A549 (cell line): ENCODE data around the gene RETREG1.

Experiments used
- CEBPB ChIP-seq, 2 experiments: fragments of >200 bp in 1 of 2; sonication (Bioruptor Twin) in 1 of 2; formaldehyde crosslinking in 1 of 2; IDR thresholded peaks; 2 replicates each; pipeline ENCODE4 v1.6.1; 2012 to 2016
- CTCF ChIP-seq: fragments of >200 bp; sonication (Bioruptor Twin); formaldehyde crosslinking; IDR thresholded peaks from 3 replicates; pipeline ENCODE4 v1.5.1; 2016
- NPAS2 ChIP-seq: fragments of 250-450 bp; sonication (Bioruptor Pico); IDR thresholded peaks from 2 replicates; pipeline ENCODE4 v1.8.0; 2022; ENCODE audit warnings: mild to moderate bottlenecking, moderate library complexity, borderline replicate concordance
- POLR2A ChIP-seq: IDR thresholded peaks from 2 replicates; pipeline ENCODE4 v1.6.1; 2012; ENCODE audit warnings: mild to moderate bottlenecking, low read length

GRCh38 chr5:16504571-16504970 is 112.2 kb downstream of the RETREG1 start:
- TF ChIP-seq NPAS2 (CRISPR knock-in tag) (no peak), CTCF (no peak), POLR2A (no peak), CEBPB (IDR thresholded peaks at IDR 0.05) (no peak)
